ENCODE results near the gene SYP.
A peak's percentile ranks its signal among the peaks of the same experiment; 100 is the strongest.

The SYP gene

DNA sequence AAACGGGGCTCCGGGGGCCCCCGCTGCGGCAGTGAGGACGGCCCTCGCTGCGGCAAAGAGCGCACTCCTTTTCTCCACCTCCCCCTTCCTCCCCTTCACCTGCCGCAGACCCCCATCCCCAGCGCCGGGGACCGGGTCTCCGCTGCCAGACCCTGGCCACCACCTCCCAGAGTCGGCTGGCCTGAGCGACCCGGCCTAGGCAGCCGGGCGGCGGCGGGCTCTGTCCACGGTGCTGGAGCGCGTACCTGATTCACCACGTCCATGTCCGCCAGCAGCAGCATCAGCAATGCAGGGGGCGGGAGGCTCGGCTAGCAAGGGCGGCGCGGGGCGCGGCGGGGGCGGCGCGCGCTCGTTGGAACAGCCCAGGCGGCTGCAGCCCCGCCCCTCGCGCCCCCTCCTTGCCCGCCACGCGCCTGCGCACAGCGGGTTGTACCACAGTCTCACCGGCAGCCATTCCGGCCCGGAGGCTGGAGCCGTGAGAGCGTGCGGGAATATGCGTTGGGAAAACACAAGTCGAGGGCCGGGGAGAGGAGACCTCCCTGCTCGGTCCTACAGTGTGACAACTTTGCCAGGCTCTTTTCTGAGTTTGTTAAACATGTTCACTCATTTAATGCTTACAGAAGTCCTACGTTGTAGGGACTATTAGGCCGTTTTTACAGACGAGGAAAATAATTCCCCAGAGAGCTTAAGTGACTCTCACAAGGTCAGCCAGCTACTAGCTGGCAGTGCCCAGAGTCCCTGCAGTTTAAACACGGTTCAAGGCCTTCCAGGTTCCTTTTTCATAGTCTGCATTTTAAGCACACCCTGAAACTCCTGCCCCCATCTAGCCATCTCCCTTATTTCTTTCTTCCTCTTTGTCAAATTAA, at the start of gene SYP:
Gene SYP (minus strand): TSS at position 288 of the 866 bp plus-strand sequence. CDS start 7 bp downstream, at position 281.
- DNase-seq = peak; percentile 92
- no peak within 1 kb of the TSS for H3K27ac Mint-ChIP-seq
- H3K9me3 Mint-ChIP-seq = peaks cover 54% of the 10 kb centered on the region
- H3K4me1 Mint-ChIP-seq = peaks cover 5% of the 10 kb centered on the region
- TF ChIP-seq, protein P1, sequence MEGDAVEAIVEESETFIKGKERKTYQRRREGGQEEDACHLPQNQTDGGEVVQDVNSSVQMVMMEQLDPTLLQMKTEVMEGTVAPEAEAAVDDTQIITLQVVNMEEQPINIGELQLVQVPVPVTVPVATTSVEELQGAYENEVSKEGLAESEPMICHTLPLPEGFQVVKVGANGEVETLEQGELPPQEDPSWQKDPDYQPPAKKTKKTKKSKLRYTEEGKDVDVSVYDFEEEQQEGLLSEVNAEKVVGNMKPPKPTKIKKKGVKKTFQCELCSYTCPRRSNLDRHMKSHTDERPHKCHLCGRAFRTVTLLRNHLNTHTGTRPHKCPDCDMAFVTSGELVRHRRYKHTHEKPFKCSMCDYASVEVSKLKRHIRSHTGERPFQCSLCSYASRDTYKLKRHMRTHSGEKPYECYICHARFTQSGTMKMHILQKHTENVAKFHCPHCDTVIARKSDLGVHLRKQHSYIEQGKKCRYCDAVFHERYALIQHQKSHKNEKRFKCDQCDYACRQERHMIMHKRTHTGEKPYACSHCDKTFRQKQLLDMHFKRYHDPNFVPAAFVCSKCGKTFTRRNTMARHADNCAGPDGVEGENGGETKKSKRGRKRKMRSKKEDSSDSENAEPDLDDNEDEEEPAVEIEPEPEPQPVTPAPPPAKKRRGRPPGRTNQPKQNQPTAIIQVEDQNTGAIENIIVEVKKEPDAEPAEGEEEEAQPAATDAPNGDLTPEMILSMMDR (IDR thresholded peaks at IDR 0.05) = no peak
- no peaks in the 10 kb centered on the region for H3K36me3 Mint-ChIP-seq (ENCODE audit: low read depth)
- peaks cover 35% of the 10 kb centered on the region for H3K27me3 Mint-ChIP-seq (ENCODE audit: low read depth, poor library complexity)
- H3K4me3 Mint-ChIP-seq = no peak within 1 kb of the TSS

DNA sequence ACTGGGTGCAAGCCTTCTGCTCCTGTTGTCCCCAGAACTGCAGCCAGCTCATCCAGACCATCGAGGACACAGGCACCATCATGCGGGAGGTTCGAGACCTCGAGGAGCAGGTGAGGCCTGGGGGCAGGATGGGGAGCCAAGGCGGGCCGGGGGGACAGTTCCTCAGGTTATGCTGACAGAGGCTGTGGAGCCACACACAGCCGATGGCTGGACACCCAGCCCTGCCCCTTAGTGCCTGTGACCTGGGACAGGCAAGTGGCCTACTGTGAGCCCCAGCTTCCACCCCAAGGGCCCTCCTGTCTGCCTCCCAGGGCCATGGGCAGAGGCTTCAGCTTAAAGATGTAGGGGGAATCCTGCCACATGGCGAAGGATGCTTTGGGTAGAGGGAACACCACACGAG, 49.6 kb upstream of the SYP start:
- no peak for DNase-seq
- Mint-ChIP-seq H3K4me3 (no peak overlapping the region), H3K36me3 (ENCODE audit: low read depth) (no peaks in the 10 kb centered on the region), H3K27me3 (ENCODE audit: low read depth, poor library complexity) (no peaks in the 10 kb centered on the region), H3K4me1 (no peaks in the 10 kb centered on the region), H3K27ac (no peak overlapping the region), H3K9me3 (peaks cover 56% of the 10 kb centered on the region)
- TF ChIP-seq, protein P1 (IDR thresholded peaks at IDR 0.05) = no peak

DNA sequence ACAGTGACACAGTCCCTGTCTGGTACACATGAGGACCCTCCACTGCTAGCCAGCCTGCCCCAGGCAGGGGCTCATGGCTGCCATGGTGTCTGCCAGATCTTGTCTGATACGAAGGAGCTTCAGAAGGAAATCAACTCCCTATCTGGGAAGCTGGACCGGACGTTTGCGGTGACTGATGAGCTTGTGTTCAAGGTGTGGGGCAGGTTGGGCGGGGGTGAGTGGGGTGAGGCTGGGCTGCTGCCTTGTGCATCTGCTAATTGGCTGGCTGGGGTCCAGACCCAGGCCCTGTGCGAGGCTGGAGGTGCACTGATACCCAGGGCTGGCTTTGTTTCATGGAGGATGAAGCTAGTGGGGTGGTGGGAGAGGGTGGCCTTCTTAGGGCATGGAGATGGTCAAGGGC, 49.1 kb upstream of the SYP start:
- H3K4me1 Mint-ChIP-seq = no peaks in the 10 kb centered on the region
- TF ChIP-seq, protein P1 (IDR thresholded peaks at IDR 0.05) = no peak
- no peak for DNase-seq
- no peak overlapping the region for H3K27ac Mint-ChIP-seq
- H3K27me3 Mint-ChIP-seq (ENCODE audit: low read depth, poor library complexity) = no peaks in the 10 kb centered on the region
- H3K4me3 Mint-ChIP-seq = no peak overlapping the region
- H3K36me3 Mint-ChIP-seq (ENCODE audit: low read depth) = peaks cover 1% of the 10 kb centered on the region
- H3K9me3 Mint-ChIP-seq = peaks cover 60% of the 10 kb centered on the region

DNA sequence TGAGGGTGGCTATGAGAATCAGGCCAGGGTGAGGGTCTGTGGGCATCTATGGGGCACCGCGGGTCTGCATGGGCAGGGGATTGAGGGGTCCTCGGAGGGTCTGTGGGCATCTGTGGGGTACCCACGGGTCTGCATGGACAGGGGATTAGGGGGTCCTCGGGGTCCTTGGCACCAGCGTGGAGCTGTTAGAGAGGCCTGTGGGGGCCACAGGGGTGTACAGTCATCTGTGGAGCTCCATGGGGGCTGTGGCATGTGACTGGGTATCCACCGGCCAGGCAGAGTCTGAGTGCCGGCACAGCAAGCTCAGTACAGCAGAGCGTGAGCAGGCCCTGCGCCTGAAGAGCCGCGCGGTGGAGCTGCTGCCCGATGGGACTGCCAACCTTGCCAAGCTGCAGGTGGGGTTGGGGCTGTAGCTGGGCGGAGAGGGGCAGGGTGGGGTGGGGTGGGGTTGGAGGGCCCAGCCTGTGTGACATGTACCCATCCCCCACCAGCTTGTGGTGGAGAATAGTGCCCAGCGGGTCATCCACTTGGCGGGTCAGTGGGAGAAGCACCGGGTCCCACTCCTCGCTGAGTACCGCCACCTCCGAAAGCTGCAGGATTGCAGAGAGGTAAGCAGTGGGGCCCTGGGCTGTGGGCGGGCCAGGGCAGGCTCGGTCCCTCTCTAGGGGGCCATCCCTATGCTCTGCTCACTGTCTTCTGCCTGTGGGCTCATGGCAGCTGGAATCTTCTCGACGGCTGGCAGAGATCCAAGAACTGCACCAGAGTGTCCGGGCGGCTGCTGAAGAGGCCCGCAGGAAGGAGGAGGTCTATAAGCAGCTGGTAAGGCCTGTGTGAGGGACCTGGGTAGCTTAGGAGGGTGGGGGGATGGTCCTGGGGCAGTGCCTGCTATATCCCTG, 48.2 kb upstream of the SYP start:
- peaks cover 4% of the 10 kb centered on the region for H3K36me3 Mint-ChIP-seq (ENCODE audit: low read depth)
- no peaks in the 10 kb centered on the region for H3K4me1 Mint-ChIP-seq
- no peak for DNase-seq
- no peak overlapping the region for H3K27ac Mint-ChIP-seq
- H3K9me3 Mint-ChIP-seq = peaks cover 64% of the 10 kb centered on the region
- H3K27me3 Mint-ChIP-seq (ENCODE audit: low read depth, poor library complexity) = no peaks in the 10 kb centered on the region
- TF ChIP-seq, protein P1 (IDR thresholded peaks at IDR 0.05) = no peak
- no peak overlapping the region for H3K4me3 Mint-ChIP-seq

DNA sequence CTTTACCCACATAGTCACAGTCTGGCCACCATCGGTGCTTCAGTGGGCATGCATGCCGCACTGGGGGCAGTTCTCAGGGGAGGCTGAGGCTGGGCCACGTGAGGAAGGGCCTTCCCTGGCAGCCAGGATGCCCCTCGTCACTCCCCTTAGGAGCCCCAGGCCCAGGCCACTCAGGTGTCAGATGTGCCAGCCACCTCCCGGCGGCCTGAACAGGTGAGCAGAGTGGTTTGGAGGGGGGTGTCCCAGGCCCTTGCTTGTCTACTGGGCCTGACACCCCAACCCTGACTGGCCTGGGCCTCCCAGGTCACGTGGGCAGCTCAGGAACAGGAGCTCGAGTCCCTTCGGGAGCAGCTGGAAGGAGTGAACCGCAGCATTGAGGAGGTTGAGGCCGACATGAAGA, 47.4 kb upstream of the SYP start:
- peak overlapping the region; percentile 45 for H3K27ac Mint-ChIP-seq
- TF ChIP-seq, protein P1 (IDR thresholded peaks at IDR 0.05) = no peak
- H3K4me1 Mint-ChIP-seq = no peaks in the 10 kb centered on the region
- H3K9me3 Mint-ChIP-seq = peaks cover 59% of the 10 kb centered on the region
- no peaks in the 10 kb centered on the region for H3K27me3 Mint-ChIP-seq (ENCODE audit: low read depth, poor library complexity)
- H3K36me3 Mint-ChIP-seq (ENCODE audit: low read depth) = peaks cover 8% of the 10 kb centered on the region
- no peak overlapping the region for H3K4me3 Mint-ChIP-seq
- DNase-seq = no peak

All from nephron progenitor cell (in vitro differentiated cells).